Gastrocnemius medialis (tissue), 4 donors: Measurements from ENCODE around the gene COX14. TPM values are rescaled to one million over a fixed set of nuclear protein-coding genes. Genes with fewer than 3 reads are reported as not detected.

ENCODE experiments used
- ATAC-seq, 2 donors: fragments of 150-250 bp; one replicate each; pipeline ENCODE4 v1.9.1; 2016
- DNase-seq, 2 donors: peaks; one replicate each; pipeline ENCODE4 v3.0.0-alpha.2; 2019
- H3K27ac ChIP-seq, 4 donors: fragments of 200-600 bp; sonication (generic); 1 replicate in 1 of 4; 2 replicates in 3 of 4; pipeline ENCODE4 v1.5.1; 2016 to 2018; ENCODE audit warnings: mild to moderate bottlenecking in 2 of 4, moderate library complexity in 1 of 4
- H3K27me3 ChIP-seq, 3 donors: fragments of 200-600 bp; sonication (generic) in 2 of 3; 1 replicate in 1 of 3; 2 replicates in 2 of 3; pipeline versions ENCODE4 v1.5.1 to v1.6.0; 2016 to 2019; ENCODE audit warnings: mild to moderate bottlenecking in 1 of 3, moderate library complexity in 1 of 3
- H3K36me3 ChIP-seq, 2 donors: fragments of 200-600 bp; sonication (generic) in 1 of 2; one replicate each; pipeline ENCODE4 v1.5.1; 2017 to 2018
- H3K4me1 ChIP-seq, 2 donors: fragments of 200-600 bp; sonication (generic) in 1 of 2; one replicate each; pipeline ENCODE4 v1.5.1; 2016 to 2017; ENCODE audit warnings: mild to moderate bottlenecking in 2 of 2
- H3K4me3 ChIP-seq, 4 donors: fragments of 200-600 bp; sonication (generic) in 3 of 4; 1 replicate in 1 of 4; 2 replicates in 3 of 4; pipeline ENCODE4 v1.5.1; 2016 to 2019; ENCODE audit warnings: mild to moderate bottlenecking in 2 of 4
- H3K9me3 ChIP-seq, 3 donors: fragments of 200-600 bp; sonication (generic) in 2 of 3; 1 replicate in 1 of 3; 2 replicates in 2 of 3; pipeline ENCODE4 v1.5.1; 2016 to 2019
- CTCF ChIP-seq, 5 experiments: fragments of 450-650 bp in 3 of 5; fragments of 200-600 bp in 2 of 5; sonication (generic) in 2 of 5; IDR thresholded peaks in 4 of 5; conservative IDR thresholded peaks in 1 of 5; 1 replicate in 4 of 5; 2 replicates in 1 of 5; pipeline ENCODE4 v1.5.1; 2016 to 2019; ENCODE audit warnings: antibody characterized with exemption in 5 of 5, mild to moderate bottlenecking in 3 of 5, moderate library complexity in 3 of 5
- POLR2A ChIP-seq, 2 donors: fragments of 450-650 bp; IDR thresholded peaks; one replicate each; pipeline ENCODE4 v1.6.1; 2017; ENCODE audit warnings: antibody characterized with exemption in 2 of 2, mild to moderate bottlenecking in 2 of 2, moderate library complexity in 2 of 2
- in situ Hi-C, 4 donors: fragments of 200-750 bp; cut with MboI; loops; one replicate each; pipeline versions ENCODE4 v1.15.0 to v1.8.0; 2017; ENCODE audit warnings: low sequenced_read_pairs in 4 of 4
- intact Hi-C: fragments of 100-400 bp; cut with DNase I; formaldehyde crosslinking; loops from one replicate; pipeline ENCODE4 v1.15.1; 2023; ENCODE audit warnings: low total_unique reads
- total RNA-seq, 4 donors: library from RNA; depleted of rRNA; stranded (reverse); fragments of >200 nt; gene quantifications; one replicate each; pipeline versions ENCODE4 v1.1.0 to v1.2.3, GENCODE V29; 2016

The COX14 gene
- total RNA-seq, 4 donors from 2014 or later = 98.8 to 137 (median 106) TPM

- intact Hi-C loops (no loop called here), in situ Hi-C loops (loop anchor here in 1 of 4 donors (10.0 kb wide), 1 partner anchor 57 kb away; the partner anchor contains the start of gene GPD1)
- Histone ChIP-seq H3K4me1 (peaks cover 5 to 9% of the 10 kb centered on the region in 2 donors), H3K36me3 (no peaks in the 10 kb centered on the region), H3K9me3 (no peaks in the 10 kb centered on the region), H3K4me3 (no peak overlapping the region), H3K27me3 (no peaks in the 10 kb centered on the region), H3K27ac (no peak overlapping the region)
- DNase-seq (no peak), ATAC-seq (no peak)
- TF ChIP-seq POLR2A (IDR thresholded peaks at IDR 0.05) = no peak
- TF ChIP-seq CTCF (IDR thresholded peaks at IDR 0.05 in 4 of 5, conservative IDR thresholded peaks at IDR 0.05 in 1 of 5) = no peak
Measured at GRCh38 chr12:50162230-50162629, 50.2 kb downstream of the COX14 start.

DNA sequence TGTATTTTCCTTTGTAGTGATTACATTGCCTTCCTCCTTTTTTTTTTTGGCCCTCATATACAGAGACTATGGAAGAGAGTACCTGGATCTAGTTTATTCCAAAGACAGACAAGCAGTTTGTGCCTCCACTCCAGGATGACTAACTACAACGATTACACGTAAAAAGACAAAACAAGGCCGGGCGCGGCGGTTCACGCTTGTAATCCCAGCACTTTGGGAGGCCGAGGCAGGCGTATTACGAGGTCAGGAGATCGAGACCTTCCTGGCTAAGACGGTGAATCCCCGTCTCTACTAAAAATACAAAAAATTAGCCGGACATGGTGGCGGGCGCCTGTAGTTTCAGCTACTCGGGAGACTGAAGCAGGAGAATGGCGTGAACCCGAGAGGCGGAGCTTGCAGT is 52.9 kb downstream of the COX14 start:
- in situ Hi-C loops = loop anchor here in 1 of 4 donors (10.0 kb wide), 1 partner anchor 60 kb away; the partner anchor contains the start of gene GPD1
- intact Hi-C loops = loop anchor here (5.0 kb wide), 2 partner anchors 38 to 138 kb away; partner anchors contain the start of gene RACGAP1
- H3K36me3 ChIP-seq = no peaks in the 10 kb centered on the region

GRCh38 chr12:50166799-50167048 is 54.7 kb downstream of the COX14 start:
- DNase-seq (no peak), ATAC-seq (peak in 1 of 2 donors; percentile 15)
- H3K27ac ChIP-seq = peak overlapping the region; percentile 80 to 91 (median 87)
- H3K4me1 ChIP-seq = peaks cover 5 to 9% of the 10 kb centered on the region in 2 donors
- intact Hi-C loops = loop anchor here (1.0 to 5.0 kb wide), 4 partner anchors 39 to 139 kb away; partner anchors contain the start of genes RACGAP1 and SMARCD1
- TF ChIP-seq POLR2A (IDR thresholded peaks at IDR 0.05) (no peak), CTCF (IDR thresholded peaks at IDR 0.05 in 4 of 5, conservative IDR thresholded peaks at IDR 0.05 in 1 of 5) (no peak)
- H3K4me3 ChIP-seq = peak overlapping the region; percentile 74 to 99 (median 92)
- no peaks in the 10 kb centered on the region for H3K36me3 ChIP-seq
- H3K27me3 ChIP-seq = no peaks in the 10 kb centered on the region
- in situ Hi-C loops = loop anchor here in 1 of 4 donors (10.0 kb wide), 1 partner anchor 62 kb away; the partner anchor contains the start of gene GPD1
- no peaks in the 10 kb centered on the region for H3K9me3 ChIP-seq

More for the DNA sequence above, 52.9 kb downstream of the COX14 start:
- Histone ChIP-seq H3K9me3 (no peaks in the 10 kb centered on the region), H3K27ac (no peak overlapping the region), H3K4me3 (no peak overlapping the region), H3K27me3 (no peaks in the 10 kb centered on the region), H3K4me1 (peaks cover 5 to 9% of the 10 kb centered on the region in 2 donors)
- DNase-seq (no peak), ATAC-seq (no peak)
- no peak for TF ChIP-seq POLR2A (IDR thresholded peaks at IDR 0.05)
- no peak for TF ChIP-seq CTCF (IDR thresholded peaks at IDR 0.05 in 4 of 5, conservative IDR thresholded peaks at IDR 0.05 in 1 of 5)

DNA sequence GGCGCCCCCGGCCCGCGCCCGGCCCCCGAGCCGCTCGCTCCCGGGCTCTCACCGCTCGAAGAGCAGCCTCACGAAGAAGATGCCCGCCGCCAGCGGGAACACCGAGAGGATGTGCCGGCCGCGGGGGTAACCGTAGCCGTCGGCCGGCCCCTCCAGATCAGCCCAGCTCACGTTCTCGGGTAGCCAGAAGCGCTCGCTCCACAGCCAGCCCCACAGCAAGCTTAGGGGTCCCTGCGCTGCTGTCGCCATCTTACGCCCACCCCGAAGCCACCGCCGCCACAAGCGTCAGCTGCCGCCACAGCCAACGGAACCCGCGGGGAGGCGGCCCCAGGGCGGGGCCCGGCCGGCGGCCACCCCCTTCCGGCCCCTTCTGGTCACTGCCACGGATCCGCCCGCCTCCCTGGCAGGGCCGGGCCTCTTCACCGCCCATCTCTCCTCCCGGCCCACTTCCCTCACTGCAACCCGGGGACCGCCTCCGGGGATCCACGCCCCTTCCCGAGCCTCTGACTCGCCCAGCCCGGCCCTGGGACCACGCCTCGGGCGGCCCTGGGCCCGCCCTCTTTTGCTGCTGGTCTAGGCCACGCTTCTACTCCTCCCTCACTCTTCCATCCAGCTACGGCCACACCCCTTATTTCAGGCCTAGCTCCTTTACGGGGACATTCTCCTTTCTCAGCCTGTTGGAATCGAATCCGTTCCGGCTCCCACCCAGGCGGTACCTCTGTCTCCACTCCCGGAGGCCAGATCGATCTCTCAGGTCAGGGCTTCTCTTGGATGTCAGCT is 55.2 kb downstream of the COX14 start, which contains the start of gene CERS5:
Gene CERS5, minus strand, starts transcription at position 321 of the 780 bp plus-strand sequence. Its CDS starts 72 bp downstream, at position 249.
- Histone ChIP-seq H3K4me3 (peak within 1 kb of the TSS; percentile 74 to 99 (median 92)), H3K9me3 (no peaks in the 10 kb centered on the region), H3K4me1 (peaks cover 5 to 9% of the 10 kb centered on the region in 2 donors), H3K36me3 (no peaks in the 10 kb centered on the region), H3K27me3 (no peaks in the 10 kb centered on the region), H3K27ac (peak within 1 kb of the TSS; percentile 80 to 91 (median 87))
- intact Hi-C loops = loop anchor here (1.0 to 5.0 kb wide), 4 partner anchors 40 to 140 kb away; partner anchors contain the start of genes RACGAP1 and SMARCD1
- ATAC-seq (peak; percentile 96), DNase-seq (peak; percentile 97 to 98)
- in situ Hi-C loops = loop anchor here in 1 of 4 donors (10.0 kb wide), 1 partner anchor 62 kb away; the partner anchor contains the start of gene GPD1
- TF ChIP-seq POLR2A (IDR thresholded peaks at IDR 0.05) (peak; percentile 62 to 67), CTCF (IDR thresholded peaks at IDR 0.05 in 4 of 5, conservative IDR thresholded peaks at IDR 0.05 in 1 of 5) (peak in 4 of 5 experiments; percentile 13 to 49 (median 46))

Other genes with a start within 250 kb of the COX14 start
- 1 to 10 TPM in 1 of 4 donors, under 1 TPM in 1, not detected in 2; 0.13 to 1.1 TPM for gene FAIM2, start 208.3 kb upstream of the COX14 start, total RNA-seq
- not detected for gene AQP2, start 161.5 kb upstream of the COX14 start, total RNA-seq
- not detected for gene AQP5, start 150.4 kb upstream of the COX14 start, total RNA-seq
- gene AQP6, start 139.3 kb upstream of the COX14 start, total RNA-seq = not detected
- gene RACGAP1, start 86.7 kb upstream of the COX14 start, total RNA-seq = 10 to 100 TPM in 1 of 4 donors, 1 to 10 TPM in 3; 5.6 to 13.3 (median 6.5) TPM
- under 1 TPM in 2 of 4 donors, not detected in 2; 0.15 to 0.53 TPM for gene ASIC1, start 54.6 kb upstream of the COX14 start, total RNA-seq
- gene SMARCD1, start 26.9 kb upstream of the COX14 start, total RNA-seq = 10 to 100 TPM; 16.9 to 27.3 (median 20.1) TPM
- 100 to 1,000 TPM in 3 of 4 donors, 10 to 100 TPM in 1; 68.2 to 763 (median 288) TPM for gene GPD1, start 8.2 kb upstream of the COX14 start, total RNA-seq
- 1 to 10 TPM; 5.4 to 9.2 (median 7.3) TPM for gene CERS5, start 55.1 kb downstream of the COX14 start, total RNA-seq
- gene LIMA1, start 171.3 kb downstream of the COX14 start, total RNA-seq = 10 to 100 TPM in 1 of 4 donors, 1 to 10 TPM in 3; 7.4 to 24.5 (median 8.8) TPM